ENCODE results near the gene TGFB3.

DNA sequence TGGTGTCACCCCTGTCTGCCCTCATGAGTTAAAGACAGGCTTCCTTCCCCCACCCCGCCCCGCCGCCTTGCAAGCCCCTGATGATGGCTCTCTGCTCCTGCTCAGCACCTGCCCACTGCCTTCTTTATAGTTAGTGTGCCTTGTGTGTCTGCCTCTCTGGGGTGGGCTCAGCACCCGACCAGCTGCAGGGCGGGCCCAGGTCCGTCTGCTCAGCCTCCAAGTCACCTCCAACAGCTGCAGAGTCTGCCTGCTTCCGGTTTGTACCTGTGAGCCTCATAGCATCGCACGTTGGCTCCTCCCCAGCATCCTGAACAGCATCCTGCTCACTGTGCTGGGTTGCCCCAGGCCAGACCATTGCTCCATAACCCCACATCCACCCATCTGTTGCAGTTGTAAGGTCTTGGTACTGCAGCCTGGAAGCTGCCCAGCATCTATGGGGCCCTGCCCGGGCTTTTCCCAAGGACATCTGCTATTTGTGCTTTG lies 3.5 kb downstream of the TGFB3 start:
- no peak for TF ChIP-seq POLR2A (IDR thresholded peaks at IDR 0.05; ENCODE audit: low read depth, low read length)
- no peak for TF ChIP-seq POLR2AphosphoS5 (IDR thresholded peaks at IDR 0.05; ENCODE audit: low read depth, low read length)
